Stimulated activated CD4-positive, alpha-beta T cell treated with anti-CD3 and anti-CD28 coated beads, Interleukin-1b, Interleukin-23, amount 100 ng/mL, for 48 hours (primary cell): ENCODE data around the gene SULT1E1.

ENCODE experiments used
- DNase-seq: peaks from one replicate; pipeline ENCODE4 v3.0.0-alpha.2; 2020

Gene SULT1E1, protein sequence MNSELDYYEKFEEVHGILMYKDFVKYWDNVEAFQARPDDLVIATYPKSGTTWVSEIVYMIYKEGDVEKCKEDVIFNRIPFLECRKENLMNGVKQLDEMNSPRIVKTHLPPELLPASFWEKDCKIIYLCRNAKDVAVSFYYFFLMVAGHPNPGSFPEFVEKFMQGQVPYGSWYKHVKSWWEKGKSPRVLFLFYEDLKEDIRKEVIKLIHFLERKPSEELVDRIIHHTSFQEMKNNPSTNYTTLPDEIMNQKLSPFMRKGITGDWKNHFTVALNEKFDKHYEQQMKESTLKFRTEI

GRCh38 chr4:69860052-69860451 is at the start of gene SULT1E1:
TSS of gene SULT1E1 (minus strand) at chr4:69860145. CDS start at chr4:69857644, 2,501 bp downstream.
- DNase-seq: no peak

DNA sequence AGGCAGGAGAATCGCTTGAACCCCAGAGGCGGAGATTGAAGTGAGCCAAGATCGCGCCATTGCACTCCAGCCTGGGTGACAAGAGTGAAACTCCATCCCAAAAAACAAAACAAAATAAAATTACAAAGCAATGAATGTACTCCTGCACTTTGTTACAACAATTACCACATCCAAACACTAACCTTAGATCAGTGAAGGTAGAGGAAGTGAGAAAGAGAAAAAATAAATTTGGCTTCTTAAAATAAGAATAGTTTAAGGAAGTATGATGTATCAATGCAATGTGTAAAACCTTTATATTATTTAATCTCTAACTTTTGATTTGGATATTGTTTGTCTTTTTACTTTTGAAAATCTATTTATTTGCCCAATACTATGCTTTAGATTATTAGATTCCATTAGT is 49.2 kb upstream of the SULT1E1 start:
- no peak for DNase-seq

- no peak for DNase-seq
Observed at GRCh38 chr4:69907151-69907550, 47.2 kb upstream of the SULT1E1 start.

GRCh38 chr4:69896530-69897116 is 36.7 kb upstream of the SULT1E1 start:
- DNase-seq: no peak

DNA sequence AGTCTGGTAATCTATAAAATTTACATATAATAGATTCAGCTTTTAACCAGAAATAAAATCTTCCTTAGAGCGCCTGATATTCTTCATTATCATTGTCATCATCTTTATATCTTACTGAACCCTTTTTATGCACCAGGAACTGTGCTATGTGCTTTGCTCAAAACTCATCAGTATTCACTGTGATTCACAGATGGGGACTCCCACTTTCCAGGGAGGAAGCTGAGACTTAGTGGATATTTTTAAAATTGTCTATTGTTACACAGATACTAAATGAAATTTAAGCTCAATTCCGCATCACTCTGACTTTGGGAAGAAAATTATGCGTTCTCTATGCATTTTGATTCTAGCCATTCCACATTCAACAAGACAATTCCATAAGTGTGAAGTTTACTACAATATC is 34.8 kb upstream of the SULT1E1 start:
- no peak for DNase-seq

DNA sequence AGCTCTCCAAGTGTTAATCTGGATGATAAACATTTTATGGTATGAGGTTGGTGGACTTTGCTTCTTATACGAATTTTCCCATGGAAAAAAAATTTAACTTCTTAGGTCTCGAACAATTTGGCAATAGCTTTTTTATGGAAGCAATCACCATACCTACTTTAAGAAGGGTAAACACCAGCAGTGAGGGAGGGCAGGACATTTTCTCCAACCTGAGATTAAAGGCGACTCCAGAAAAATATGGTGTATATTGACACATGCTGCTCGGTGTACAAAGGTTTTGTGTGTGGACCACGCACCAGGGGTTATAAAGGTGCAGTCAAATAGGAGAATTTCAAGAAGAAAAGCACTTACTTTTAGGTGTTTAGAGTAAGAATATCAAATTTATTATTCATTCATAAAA is 34.2 kb upstream of the SULT1E1 start:
- no peak for DNase-seq

- no peak for DNase-seq
Observed at GRCh38 chr4:69888336-69888735, 28.4 kb upstream of the SULT1E1 start.

DNA sequence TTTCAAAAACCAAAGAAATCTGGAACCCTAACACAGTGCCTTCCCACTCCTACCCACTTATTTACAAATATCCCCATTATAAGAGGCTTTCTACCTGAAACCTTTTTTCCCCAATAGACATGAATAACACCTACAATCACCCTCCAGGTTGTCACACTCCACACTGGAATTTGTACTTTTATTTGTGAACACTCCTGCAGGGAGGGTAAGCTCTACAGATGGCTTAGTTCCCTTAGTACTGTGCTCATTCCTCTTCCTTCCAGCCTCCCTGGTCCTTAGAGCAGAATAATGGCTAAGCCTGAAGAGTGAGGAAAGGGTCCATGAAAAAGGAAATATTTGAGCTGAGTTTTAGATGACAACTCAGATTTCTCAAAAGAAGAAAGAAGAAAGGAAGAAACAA is 22.2 kb upstream of the SULT1E1 start:
- no peak for DNase-seq

- DNase-seq: peak; percentile 19
Observed at GRCh38 chr4:69881173-69881773, 21.3 kb upstream of the SULT1E1 start.

DNA sequence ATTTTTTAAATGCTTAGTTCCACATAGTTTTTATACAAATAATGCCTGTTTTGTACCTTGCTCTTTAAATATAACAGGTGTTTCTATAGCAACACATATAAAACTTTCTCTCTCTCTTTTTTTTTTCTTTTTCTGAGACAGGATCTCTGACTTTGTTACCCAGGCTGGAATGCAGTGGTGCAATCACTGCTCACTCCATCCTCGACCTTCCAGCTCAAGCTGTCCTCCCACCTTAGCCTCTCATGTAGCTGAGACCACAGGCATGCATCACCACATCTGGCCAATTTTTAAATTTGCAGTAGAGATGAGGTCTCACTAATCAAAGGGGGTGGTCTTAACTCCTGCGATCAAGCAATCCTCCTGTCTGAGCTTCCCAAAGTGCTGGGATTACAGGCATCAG is 18.3 kb upstream of the SULT1E1 start:
- DNase-seq: no peak

- no peak for DNase-seq
Observed at GRCh38 chr4:69877453-69877852, 17.5 kb upstream of the SULT1E1 start.

- no peak for DNase-seq
Observed at GRCh38 chr4:69876071-69876470, 16.1 kb upstream of the SULT1E1 start.

- DNase-seq: no peak
Observed at GRCh38 chr4:69875576-69875975, 15.6 kb upstream of the SULT1E1 start.

- DNase-seq: no peak
Observed at GRCh38 chr4:69874507-69874906, 14.6 kb upstream of the SULT1E1 start.

GRCh38 chr4:69861756-69862155 is 1.8 kb upstream of the SULT1E1 start:
- DNase-seq: no peak

GRCh38 chr4:69860521-69861298 is 765 bp upstream of the SULT1E1 start:
- DNase-seq: no peak

DNA sequence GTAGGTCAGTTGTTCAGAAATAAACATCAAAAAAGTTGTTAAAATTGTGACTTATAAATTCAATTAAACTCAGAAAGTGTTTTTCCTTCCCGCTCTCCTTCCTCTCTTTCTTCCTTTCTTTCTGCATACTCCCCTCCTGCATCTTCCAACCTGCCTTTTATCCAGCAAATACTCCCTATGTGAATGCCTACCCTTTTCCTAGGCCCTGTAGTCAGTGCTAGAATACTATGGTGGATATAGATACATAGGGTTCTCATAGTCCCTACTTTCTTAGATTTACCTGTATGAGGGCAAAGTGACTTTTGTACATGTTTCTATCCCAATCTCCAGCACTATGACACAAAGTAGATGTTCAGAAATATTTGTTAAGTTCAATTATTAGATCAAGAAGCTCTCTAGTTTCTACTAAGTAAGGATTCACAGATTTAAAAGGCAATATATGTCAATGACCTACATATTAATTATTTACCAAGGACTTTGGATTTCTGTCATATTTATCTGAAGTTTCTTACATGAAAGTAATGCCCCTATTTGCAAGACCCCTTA is 732 bp downstream of the SULT1E1 start:
- DNase-seq: no peak

DNA sequence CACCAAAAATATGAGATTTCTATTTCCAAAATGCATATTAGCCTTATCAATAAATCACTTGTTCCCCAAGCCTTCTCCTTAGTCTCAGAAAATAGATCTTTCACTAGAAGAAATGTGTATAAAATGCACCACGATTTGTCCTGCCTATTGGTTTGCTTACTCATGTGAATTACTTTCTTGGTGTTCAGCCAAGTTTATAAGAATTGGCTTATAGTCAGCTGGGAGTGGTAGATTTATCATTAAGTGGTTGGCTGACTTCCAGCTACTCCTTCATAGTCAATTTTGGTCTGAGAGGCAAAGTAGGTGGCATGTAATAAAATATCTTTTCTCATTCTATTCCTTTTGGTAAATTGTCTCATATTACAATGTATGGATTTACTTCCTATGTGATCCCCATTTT is 1.3 kb downstream of the SULT1E1 start:
- DNase-seq: no peak

DNA sequence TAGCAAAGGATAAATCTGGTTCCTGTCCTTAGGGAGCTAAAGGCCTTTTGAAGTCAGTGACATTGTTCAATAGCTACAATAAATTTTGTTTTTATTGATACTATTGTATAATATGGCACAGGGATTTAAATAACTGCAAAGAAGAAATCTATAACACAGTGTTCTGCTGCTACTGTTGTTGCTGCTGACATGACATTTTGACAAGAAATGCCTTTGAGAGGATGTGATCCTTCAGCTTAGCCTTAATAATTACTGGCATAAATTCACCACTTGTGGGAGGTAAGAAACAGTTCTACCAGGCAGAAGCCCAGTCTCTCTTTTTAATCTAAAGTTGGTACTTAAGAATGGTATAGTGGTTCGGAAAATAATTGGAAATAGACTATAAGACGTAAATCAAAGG is 4.1 kb downstream of the SULT1E1 start:
- no peak for DNase-seq

DNA sequence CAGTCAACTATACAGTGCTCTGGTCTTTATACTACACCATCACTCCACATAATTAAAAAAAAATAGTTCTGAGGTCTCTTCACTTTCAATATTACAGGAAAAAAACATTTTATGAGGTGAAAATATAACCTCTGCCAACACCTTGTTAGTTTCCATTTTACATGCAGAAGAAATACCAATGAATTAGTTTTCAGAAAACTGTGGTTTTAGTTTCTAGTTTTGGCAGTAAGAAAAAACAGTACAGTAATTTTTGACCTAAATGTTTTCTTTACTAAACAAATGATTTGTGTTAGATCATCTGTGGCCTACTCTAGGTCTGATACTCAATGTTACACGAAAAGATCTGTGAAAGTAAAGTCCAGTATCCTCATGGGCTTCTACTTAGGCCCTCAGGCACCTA is 10.0 kb downstream of the SULT1E1 start:
- no peak for DNase-seq

DNA sequence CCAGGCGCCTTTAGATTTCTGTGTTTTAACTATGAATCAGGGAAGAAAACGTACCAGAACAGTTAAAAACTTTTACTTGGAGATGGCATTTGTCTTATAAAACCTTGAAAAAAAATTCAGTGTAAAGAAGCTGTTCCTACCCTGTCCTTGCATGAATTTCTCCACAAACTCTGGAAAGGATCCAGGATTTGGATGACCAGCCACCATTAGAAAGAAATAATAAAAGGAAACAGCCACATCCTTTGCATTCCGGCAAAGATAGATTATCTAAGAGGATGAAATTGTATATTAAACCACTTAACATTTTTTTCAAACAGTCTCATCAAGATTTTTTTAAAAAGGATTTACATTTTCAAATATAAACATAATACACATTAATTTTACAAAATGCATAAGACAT is 10.6 kb downstream of the SULT1E1 start:
- DNase-seq: no peak

- DNase-seq: no peak
Observed at GRCh38 chr4:69848028-69848427, 11.9 kb downstream of the SULT1E1 start.

DNA sequence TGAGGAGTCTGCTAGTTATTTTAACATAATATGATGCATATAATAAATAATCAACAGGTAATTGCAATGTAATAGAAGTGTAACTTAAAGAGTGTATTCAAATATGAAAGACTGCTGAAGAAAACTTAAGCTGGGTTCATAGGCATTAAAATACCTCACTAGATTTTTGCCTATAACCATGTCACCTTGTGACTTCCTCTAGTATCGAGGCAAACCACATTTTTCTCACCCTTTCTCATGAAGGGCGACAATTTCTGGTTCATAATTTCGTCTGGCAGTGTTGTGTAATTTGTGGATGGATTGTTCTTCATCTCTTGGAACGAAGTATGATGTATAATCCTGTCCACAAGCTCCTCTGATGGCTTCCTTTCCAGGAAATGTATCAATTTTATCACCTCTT is 16.0 kb downstream of the SULT1E1 start:
- no peak for DNase-seq

DNA sequence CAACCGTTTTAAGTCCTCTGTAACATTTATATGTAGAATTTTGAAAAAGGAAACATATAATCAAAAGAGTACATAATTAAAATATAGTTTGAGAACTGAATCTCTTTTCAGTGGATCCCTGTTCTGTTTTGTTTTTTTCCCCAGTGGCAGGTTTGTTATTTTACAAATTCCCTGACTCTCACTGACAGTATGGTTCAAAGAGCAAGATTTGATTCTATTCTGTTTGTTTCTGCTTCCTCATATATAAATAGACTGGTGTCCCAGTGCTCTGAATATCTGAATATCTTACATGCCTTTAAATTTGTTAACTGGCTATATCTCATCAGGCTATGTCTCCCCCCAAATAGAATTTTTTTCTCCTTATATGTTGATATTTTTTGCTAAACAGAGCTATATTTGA is 16.6 kb downstream of the SULT1E1 start:
- DNase-seq: no peak
